NCI-H446 treated with DMSO at 0.1 percent for 48 hours (cell line): ENCODE results near the gene FAF2.
"Not testable (repeated sequence)": the region's sequence is repeated elsewhere in the genome, so short reads cannot be mapped to it uniquely, and the experiment has no call there.

Source experiments
- DNase-seq: peaks from one replicate; lab custom pipeline; 2025; lab: John Stamatoyannopoulos, UW

FAF2 gene

GRCh38 chr5:176458904-176459561, 10.8 kb downstream of the FAF2 start:
- no peak for DNase-seq

- no peak for DNase-seq
Measured at GRCh38 chr5:176461349-176461748, 13.2 kb downstream of the FAF2 start.

- DNase-seq: no peak
Measured at GRCh38 chr5:176463113-176463764, 15.1 kb downstream of the FAF2 start.

GRCh38 chr5:176466245-176466871, 18.2 kb downstream of the FAF2 start:
- DNase-seq: no peak

- no peak for DNase-seq
Measured at GRCh38 chr5:176469296-176469695, 21.1 kb downstream of the FAF2 start.

GRCh38 chr5:176470539-176470938, 22.4 kb downstream of the FAF2 start:
- no peak for DNase-seq

- no peak for DNase-seq
Measured at GRCh38 chr5:176471098-176471497, 22.9 kb downstream of the FAF2 start.

GRCh38 chr5:176473335-176474006, 25.3 kb downstream of the FAF2 start:
- DNase-seq: no peak

- DNase-seq: no peak
Measured at GRCh38 chr5:176474476-176474875, 26.3 kb downstream of the FAF2 start.

- DNase-seq: no peak
Measured at GRCh38 chr5:176481711-176482110, 33.5 kb downstream of the FAF2 start.

- DNase-seq: no peak
Measured at GRCh38 chr5:176485176-176485575, 37.0 kb downstream of the FAF2 start.

GRCh38 chr5:176486189-176486757, 38.1 kb downstream of the FAF2 start:
- DNase-seq: no peak

- not testable (repeated sequence) for DNase-seq
Measured at GRCh38 chr5:176487160-176487559, 39.0 kb downstream of the FAF2 start.

GRCh38 chr5:176489077-176489476, 40.9 kb downstream of the FAF2 start:
- no peak for DNase-seq

- no peak for DNase-seq
Measured at GRCh38 chr5:176490301-176490700, 42.1 kb downstream of the FAF2 start.

- DNase-seq: no peak
Measured at GRCh38 chr5:176491101-176491502, 42.9 kb downstream of the FAF2 start.

- no peak for DNase-seq
Measured at GRCh38 chr5:176491901-176492300, 43.7 kb downstream of the FAF2 start.

GRCh38 chr5:176492431-176492830, 44.2 kb downstream of the FAF2 start:
- DNase-seq: no peak

GRCh38 chr5:176497852-176498251, 49.7 kb downstream of the FAF2 start:
- no peak for DNase-seq

- DNase-seq: no peak
Measured at GRCh38 chr5:176499273-176499672, 51.1 kb downstream of the FAF2 start.

GRCh38 chr5:176500511-176500910, 52.3 kb downstream of the FAF2 start:
- no peak for DNase-seq

- no peak for DNase-seq
Measured at GRCh38 chr5:176501333-176501732, 53.1 kb downstream of the FAF2 start.

- no peak for DNase-seq
Measured at GRCh38 chr5:176503496-176503895, 55.3 kb downstream of the FAF2 start.
